Neural crest cell (in vitro differentiated cells): ENCODE measurements around the gene AGBL1. TPM values are rescaled to one million over a fixed set of nuclear protein-coding genes. Genes with fewer than 3 reads are reported as not detected.
"Not testable (repeated sequence)": the region's sequence is repeated elsewhere in the genome, so short reads cannot be mapped to it uniquely, and the experiment has no call there.

ENCODE experiments used
- DNase-seq: peaks from one replicate; pipeline ENCODE4 v3.0.0; 2021; ENCODE audit warnings: low read depth, mixed read lengths, low spot score
- H3K27ac Mint-ChIP-seq: one replicate; pipeline ENCODE4 v1.8.0; 2021; ENCODE audit warnings: mild to moderate bottlenecking, mixed read lengths; ENCODE audit not compliant: unreplicated experiment
- H3K27me3 Mint-ChIP-seq: 2 replicates; pipeline ENCODE4 v1.8.0; 2021; ENCODE audit warnings: low read depth, mild to moderate bottlenecking, mixed read lengths
- H3K36me3 Mint-ChIP-seq: 2 replicates; pipeline ENCODE4 v1.8.0; 2021; ENCODE audit warnings: low read depth, mild to moderate bottlenecking, mixed read lengths
- H3K4me1 Mint-ChIP-seq: 2 replicates; pipeline ENCODE4 v1.8.0; 2021; ENCODE audit warnings: mixed read lengths
- H3K4me3 Mint-ChIP-seq: one replicate; pipeline ENCODE4 v1.8.0; 2021; ENCODE audit warnings: mild to moderate bottlenecking, mixed read lengths
- H3K9me3 Mint-ChIP-seq: 2 replicates; pipeline ENCODE4 v1.8.0; 2021; ENCODE audit warnings: mixed read lengths
- total RNA-seq: library from RNA; stranded (reverse); gene quantifications from 2 replicates; pipeline ENCODE4 v1.2.1, GENCODE V29; 2021
- TF ChIP-seq, protein P1 (sequence below): fragments of 200-600 bp; sonication (generic); conservative IDR thresholded peaks from 2 replicates; pipeline ENCODE4 v1.5.0; 2021; ENCODE audit warnings: antibody characterized with exemption, mild to moderate bottlenecking

Gene AGBL1
- total RNA-seq, 1 donor from 2014 or later: 0.05 TPM

DNA sequence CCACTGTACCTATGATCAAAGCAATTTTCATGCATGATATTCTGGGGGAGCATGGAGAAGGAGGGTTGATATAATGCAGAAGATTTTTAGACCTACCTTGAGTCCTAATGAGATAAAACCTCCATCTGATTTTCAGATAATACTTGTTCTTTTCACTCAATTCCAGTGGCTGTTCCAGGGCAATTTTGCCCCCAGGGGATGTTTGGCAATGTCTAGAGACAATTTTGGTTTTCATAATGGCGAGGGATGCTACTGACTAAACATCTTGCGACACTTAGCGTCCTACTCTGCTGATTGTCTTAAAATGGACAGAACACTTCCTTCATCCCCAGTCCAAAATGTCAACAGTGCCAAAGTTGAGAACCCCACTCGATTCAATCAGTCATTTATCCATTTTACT, 26.6 kb downstream of the AGBL1 start:
- Mint-ChIP-seq H3K27ac (no peak overlapping the region), H3K4me1 (no peaks in the 10 kb centered on the region), H3K27me3 (peaks cover 9% of the 10 kb centered on the region), H3K4me3 (no peak overlapping the region), H3K9me3 (peaks cover 5% of the 10 kb centered on the region), H3K36me3 (no peaks in the 10 kb centered on the region)
- TF ChIP-seq, protein P1, sequence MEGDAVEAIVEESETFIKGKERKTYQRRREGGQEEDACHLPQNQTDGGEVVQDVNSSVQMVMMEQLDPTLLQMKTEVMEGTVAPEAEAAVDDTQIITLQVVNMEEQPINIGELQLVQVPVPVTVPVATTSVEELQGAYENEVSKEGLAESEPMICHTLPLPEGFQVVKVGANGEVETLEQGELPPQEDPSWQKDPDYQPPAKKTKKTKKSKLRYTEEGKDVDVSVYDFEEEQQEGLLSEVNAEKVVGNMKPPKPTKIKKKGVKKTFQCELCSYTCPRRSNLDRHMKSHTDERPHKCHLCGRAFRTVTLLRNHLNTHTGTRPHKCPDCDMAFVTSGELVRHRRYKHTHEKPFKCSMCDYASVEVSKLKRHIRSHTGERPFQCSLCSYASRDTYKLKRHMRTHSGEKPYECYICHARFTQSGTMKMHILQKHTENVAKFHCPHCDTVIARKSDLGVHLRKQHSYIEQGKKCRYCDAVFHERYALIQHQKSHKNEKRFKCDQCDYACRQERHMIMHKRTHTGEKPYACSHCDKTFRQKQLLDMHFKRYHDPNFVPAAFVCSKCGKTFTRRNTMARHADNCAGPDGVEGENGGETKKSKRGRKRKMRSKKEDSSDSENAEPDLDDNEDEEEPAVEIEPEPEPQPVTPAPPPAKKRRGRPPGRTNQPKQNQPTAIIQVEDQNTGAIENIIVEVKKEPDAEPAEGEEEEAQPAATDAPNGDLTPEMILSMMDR: no peak
- no peak for DNase-seq

DNA sequence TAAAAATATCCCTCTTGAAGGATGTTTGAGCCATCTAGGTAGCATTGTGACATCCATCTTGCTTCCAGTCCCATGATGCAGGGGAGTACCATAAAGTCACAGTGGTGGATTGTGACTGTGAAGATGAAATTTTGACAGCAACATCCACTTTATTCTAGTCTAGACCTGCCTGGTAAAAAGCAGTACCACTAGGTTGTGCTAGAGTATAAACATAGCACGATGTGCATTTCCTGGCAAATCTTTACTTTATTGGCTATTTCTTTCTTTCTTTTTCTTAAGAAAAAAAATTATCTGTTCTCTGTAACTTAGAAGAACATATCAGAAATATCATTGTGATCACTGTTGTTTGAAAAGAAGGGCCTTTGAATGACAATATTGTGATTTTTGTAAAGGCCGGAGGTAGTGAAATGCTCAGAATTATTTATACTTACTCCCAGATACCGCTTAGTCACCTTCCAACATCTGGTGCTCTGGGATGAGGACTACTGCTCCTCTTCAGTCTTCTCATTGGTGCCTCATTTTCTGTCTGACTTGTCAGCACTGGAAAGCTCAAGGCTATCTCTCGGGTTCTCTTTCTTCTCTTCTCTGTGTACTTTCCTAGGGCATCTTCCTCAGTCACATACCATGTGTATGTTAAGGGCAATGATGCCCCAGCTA, 35.6 kb downstream of the AGBL1 start:
- no peak overlapping the region for H3K4me3 Mint-ChIP-seq
- no peak for DNase-seq
- H3K36me3 Mint-ChIP-seq: no peaks in the 10 kb centered on the region
- H3K27ac Mint-ChIP-seq: no peak overlapping the region
- peaks cover 2% of the 10 kb centered on the region for H3K27me3 Mint-ChIP-seq
- H3K4me1 Mint-ChIP-seq: no peaks in the 10 kb centered on the region
- no peaks in the 10 kb centered on the region for H3K9me3 Mint-ChIP-seq
- TF ChIP-seq, protein P1: peak; percentile 61

DNA sequence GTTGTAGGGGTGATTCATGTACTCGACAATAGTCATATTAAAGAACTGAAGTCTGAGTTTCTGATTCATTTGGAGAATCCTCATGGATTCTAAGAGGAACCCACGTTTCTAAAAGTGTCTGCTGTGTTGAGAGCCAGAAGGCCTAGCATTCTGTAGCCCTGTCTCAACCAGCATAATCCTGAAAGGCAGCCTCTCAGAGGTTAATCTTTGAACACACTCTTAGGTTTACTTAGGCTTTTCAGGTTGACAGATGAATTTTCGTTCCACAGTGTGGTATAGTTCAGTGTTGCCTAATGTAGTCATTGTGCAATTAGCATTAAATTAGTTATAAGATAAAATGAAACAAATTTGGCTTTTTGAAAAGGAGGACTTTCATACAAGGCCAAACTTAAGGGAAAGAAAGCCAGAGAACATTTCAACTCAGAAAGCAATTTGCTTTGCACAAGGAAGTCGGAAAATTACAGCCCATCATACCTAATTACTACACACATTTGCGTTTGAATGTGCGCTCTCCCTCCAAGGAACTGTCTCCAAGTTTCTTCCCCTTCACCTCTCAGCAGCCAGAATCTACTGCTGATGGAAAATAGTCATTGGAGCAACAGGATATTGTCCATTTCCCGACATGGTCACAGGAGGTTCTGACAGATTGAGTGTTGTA, 42.0 kb downstream of the AGBL1 start:
- peaks cover 1% of the 10 kb centered on the region for H3K27me3 Mint-ChIP-seq
- no peak overlapping the region for H3K27ac Mint-ChIP-seq

DNA sequence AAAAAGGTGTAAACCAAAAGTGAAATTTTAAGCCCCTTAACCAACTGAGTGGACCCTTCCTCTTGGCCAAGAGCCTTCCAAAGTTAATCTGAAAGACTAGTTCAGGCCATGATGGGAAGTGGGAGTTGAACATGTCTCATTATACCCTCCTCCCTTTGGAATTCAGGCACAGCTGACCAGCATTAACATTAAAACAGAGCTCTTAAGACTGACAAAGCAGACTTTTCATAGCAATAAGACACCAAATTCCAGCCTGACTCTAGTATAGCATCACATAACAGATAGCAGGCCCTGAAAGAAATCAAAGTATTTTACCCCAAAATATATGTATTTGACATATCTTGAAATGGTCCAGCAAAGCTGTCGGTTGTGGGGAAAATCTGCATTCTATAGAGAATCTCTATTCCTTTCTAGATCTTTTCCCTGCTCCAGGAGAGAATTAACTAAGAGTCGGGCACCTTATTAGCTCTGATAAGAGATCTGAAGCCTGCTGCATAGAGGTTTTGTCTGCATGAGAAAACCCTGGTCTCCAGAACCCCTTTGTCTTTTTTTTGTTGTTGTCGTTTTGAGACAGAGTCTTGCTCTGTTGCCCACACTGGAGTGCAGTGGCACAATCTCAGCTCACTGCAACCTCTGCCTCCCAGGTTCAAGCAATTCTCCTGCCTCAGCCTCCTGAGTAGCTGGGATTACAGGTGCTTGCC, 43.2 kb downstream of the AGBL1 start:
- not testable (repeated sequence) for H3K36me3 Mint-ChIP-seq, H3K4me1 Mint-ChIP-seq, H3K27ac Mint-ChIP-seq, H3K9me3 Mint-ChIP-seq, DNase-seq, H3K27me3 Mint-ChIP-seq, H3K4me3 Mint-ChIP-seq

More for the DNA sequence above, 42.0 kb downstream of the AGBL1 start:
- Mint-ChIP-seq H3K4me3 (no peak overlapping the region), H3K9me3 (no peaks in the 10 kb centered on the region), H3K4me1 (no peaks in the 10 kb centered on the region), H3K36me3 (no peaks in the 10 kb centered on the region)
- TF ChIP-seq, protein P1: no peak
- no peak for DNase-seq

DNA sequence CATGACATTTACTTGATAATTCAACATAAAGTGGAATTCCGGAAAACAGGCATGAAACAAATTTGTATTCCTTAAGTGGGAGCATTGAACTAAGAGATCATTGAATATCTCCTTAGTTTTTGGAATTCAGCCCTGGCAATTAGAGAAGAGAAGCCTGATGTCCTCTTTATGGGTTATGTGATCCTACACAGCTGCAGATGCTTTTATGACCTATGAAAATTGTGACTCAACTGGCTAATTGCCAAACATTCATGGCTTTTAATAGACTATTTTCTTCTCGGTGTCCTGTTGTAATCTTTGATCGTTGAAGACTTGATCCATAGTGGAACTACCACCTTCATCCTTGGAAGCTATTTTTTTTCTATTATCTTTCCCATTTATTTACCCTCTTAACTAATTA, 46.1 kb downstream of the AGBL1 start:
- peaks cover 10% of the 10 kb centered on the region for H3K27me3 Mint-ChIP-seq
- no peaks in the 10 kb centered on the region for H3K4me1 Mint-ChIP-seq
- no peaks in the 10 kb centered on the region for H3K9me3 Mint-ChIP-seq
- H3K36me3 Mint-ChIP-seq: no peaks in the 10 kb centered on the region
- no peak overlapping the region for H3K4me3 Mint-ChIP-seq
- H3K27ac Mint-ChIP-seq: no peak overlapping the region
- DNase-seq: no peak
- TF ChIP-seq, protein P1: no peak

DNA sequence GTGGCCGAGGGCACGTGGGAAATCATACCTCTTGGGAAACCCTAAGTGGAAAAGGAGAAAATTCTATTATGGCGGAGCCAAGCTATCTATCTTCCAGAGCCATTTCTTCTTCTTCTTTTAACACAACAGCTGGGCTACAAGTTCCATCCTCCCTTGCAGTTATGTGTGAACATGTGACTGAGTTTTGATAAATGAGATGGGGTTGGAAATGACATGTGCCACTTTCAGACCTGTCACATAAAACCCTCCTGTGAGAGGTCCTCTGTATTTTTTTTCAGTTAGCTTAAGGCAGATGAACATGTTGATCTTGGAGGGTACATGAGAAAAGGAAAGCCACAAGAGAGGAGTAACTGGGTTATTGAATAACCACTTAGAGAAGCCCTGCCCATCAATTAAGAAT, 47.9 kb downstream of the AGBL1 start:
- TF ChIP-seq, protein P1: no peak
- Mint-ChIP-seq H3K36me3 (no peaks in the 10 kb centered on the region), H3K4me1 (no peaks in the 10 kb centered on the region), H3K27ac (no peak overlapping the region), H3K9me3 (no peaks in the 10 kb centered on the region), H3K4me3 (no peak overlapping the region), H3K27me3 (peaks cover 15% of the 10 kb centered on the region)
- DNase-seq: no peak
